ENCODE measurements around the gene DOK4. TPM values are rescaled to one million over a fixed set of nuclear protein-coding genes. Genes with fewer than 3 reads are reported as not detected.

Gene DOK4
- total and polyA plus RNA-seq, 2 of the 8 experiments (the other 6 are each of a cell fraction or from before 2014, with no cell fraction given): 24.0 to 28.9 TPM

- TF ChIP-seq PHF8 (conservative IDR thresholded peaks at IDR 0.05; ENCODE audit: low read depth, low read length): no peak
- TF ChIP-seq CBX5 (IDR thresholded peaks at IDR 0.05; ENCODE audit: low read depth, low read length): no peak
- TF ChIP-seq EP300 (IDR thresholded peaks at IDR 0.05; ENCODE audit: borderline replicate concordance in 1 of 2, low read depth in 2 of 2, low read length in 2 of 2): no peak
- TF ChIP-seq SUZ12 (IDR thresholded peaks at IDR 0.05; ENCODE audit: low read length): no peak
- no peak for TF ChIP-seq KDM5A (IDR thresholded peaks at IDR 0.05; ENCODE audit: low read length)
Measured at GRCh38 chr16:57464523-57464922, 21.8 kb downstream of the DOK4 start (continued).

Data from H1 (cell line).